ENCODE measurements around the gene WHAMM. TPM values are rescaled to one million over a fixed set of nuclear protein-coding genes. Genes with fewer than 3 reads are reported as not detected.
"Not testable (repeated sequence)": the region's sequence is repeated elsewhere in the genome, so short reads cannot be mapped to it uniquely, and the experiment has no call there.

The WHAMM gene
- total RNA-seq, 1 donor from 2014 or later = 9.3 TPM

GRCh38 chr15:82862886-82863285 is 53.5 kb downstream of the WHAMM start:
- Histone ChIP-seq H3K36me3 (no peaks in the 10 kb centered on the region), H3K4me1 (no peaks in the 10 kb centered on the region), H3K27ac (no peak overlapping the region), H3K4me3 (no peak overlapping the region), H3K9me3 (no peaks in the 10 kb centered on the region), H3K27me3 (no peaks in the 10 kb centered on the region)
- DNase-seq (ENCODE audit: extremely low spot score in 2 of 2) = no peak
- TF ChIP-seq POLR2A (IDR thresholded peaks at IDR 0.05) (no peak), POLR2AphosphoS5 (IDR thresholded peaks at IDR 0.05; ENCODE audit: insufficient read depth in 1 of 2, low read depth in 1 of 2) (no peak)
- TF ChIP-seq, protein P1, sequence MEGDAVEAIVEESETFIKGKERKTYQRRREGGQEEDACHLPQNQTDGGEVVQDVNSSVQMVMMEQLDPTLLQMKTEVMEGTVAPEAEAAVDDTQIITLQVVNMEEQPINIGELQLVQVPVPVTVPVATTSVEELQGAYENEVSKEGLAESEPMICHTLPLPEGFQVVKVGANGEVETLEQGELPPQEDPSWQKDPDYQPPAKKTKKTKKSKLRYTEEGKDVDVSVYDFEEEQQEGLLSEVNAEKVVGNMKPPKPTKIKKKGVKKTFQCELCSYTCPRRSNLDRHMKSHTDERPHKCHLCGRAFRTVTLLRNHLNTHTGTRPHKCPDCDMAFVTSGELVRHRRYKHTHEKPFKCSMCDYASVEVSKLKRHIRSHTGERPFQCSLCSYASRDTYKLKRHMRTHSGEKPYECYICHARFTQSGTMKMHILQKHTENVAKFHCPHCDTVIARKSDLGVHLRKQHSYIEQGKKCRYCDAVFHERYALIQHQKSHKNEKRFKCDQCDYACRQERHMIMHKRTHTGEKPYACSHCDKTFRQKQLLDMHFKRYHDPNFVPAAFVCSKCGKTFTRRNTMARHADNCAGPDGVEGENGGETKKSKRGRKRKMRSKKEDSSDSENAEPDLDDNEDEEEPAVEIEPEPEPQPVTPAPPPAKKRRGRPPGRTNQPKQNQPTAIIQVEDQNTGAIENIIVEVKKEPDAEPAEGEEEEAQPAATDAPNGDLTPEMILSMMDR (IDR thresholded peaks at IDR 0.05) = no peak
- intact Hi-C loops (cut with DNase I) = no loop called here

DNA sequence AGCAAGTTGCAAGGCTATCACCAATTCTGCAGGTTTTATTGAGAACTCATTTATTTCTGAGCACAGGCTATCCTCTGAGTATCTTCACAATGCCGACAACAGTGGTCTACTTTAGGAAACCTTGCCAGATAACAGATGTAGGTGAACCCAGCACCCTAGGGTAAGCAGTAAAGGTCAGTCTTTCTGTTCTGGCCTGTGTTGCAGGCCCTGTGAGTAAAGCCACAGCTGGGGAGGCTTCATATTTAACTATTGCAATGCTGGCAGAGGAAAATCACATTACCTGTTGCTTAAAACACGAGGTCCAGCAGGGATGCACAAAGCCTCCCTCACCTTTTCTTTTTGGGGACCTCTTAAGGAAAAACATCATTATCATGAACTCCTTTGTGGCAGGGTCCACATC is 55.5 kb downstream of the WHAMM start:
- intact Hi-C loops (cut with DNase I) = no loop called here
- DNase-seq (ENCODE audit: extremely low spot score in 2 of 2) = no peak

GRCh38 chr15:82865581-82865980 is 56.2 kb downstream of the WHAMM start:
- H3K4me1 ChIP-seq; H3K9me3 ChIP-seq; DNase-seq (ENCODE audit: extremely low spot score in 2 of 2); H3K27me3 ChIP-seq; intact Hi-C loops (cut with DNase I); H3K4me3 ChIP-seq; H3K36me3 ChIP-seq; H3K27ac ChIP-seq: not testable (repeated sequence)

More for the DNA sequence above, 55.5 kb downstream of the WHAMM start:
- TF ChIP-seq POLR2AphosphoS5 (IDR thresholded peaks at IDR 0.05; ENCODE audit: insufficient read depth in 1 of 2, low read depth in 1 of 2) = no peak
- TF ChIP-seq, protein P1 (IDR thresholded peaks at IDR 0.05) = no peak
- no peak for TF ChIP-seq POLR2A (IDR thresholded peaks at IDR 0.05)
- Histone ChIP-seq H3K27ac (no peak overlapping the region), H3K27me3 (no peaks in the 10 kb centered on the region), H3K9me3 (no peaks in the 10 kb centered on the region), H3K36me3 (no peaks in the 10 kb centered on the region), H3K4me1 (no peaks in the 10 kb centered on the region), H3K4me3 (no peak overlapping the region)

DNA sequence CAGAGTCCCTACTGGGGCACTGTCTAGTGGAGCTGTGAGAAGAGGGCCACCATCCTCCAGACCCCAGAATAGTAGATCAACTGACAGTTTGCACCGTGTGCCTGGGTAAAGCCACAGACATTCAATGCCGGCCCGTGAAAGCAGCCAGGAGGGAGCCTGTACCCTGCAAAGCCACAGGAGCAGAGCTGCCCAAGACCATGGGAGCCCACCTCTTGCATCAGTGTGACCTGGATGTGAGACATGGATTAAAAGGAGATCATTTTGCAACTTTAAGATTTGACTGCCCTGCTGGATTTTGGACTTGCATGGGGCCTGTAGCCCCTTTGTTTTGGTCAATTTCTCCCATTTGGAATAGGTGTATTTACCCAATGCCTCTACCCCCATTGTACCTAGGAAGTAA is 56.6 kb downstream of the WHAMM start:
- H3K9me3 ChIP-seq; H3K27me3 ChIP-seq; H3K27ac ChIP-seq; H3K4me1 ChIP-seq; DNase-seq (ENCODE audit: extremely low spot score in 2 of 2); H3K36me3 ChIP-seq; intact Hi-C loops (cut with DNase I); H3K4me3 ChIP-seq: not testable (repeated sequence)

DNA sequence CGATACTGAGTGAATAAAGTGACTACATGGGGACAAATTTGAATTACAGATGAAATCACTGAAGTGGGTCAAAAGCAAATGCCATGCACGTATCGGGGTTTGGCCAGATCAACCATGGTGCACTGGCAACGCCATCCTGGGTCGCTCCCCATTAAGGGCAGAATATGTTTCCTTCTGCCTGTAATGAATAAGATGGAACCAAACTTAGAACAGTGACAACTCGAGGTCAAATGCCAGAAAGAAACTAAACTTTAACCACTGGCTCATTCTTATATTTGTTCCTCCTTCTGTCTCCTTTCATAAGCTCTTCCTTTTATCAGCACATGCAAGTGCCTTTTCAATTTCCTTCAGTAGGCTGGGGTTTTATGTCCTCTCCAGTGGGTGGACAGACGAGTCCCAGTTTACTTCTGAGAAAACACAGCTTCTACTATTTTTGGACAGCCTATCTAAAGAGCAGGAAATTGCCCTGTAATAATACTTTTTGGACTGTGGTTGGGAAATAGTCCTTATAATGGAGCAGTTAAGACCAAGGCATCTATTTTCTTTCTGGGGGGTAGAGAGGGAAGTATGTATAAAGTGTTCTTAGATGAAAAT is 61.4 kb downstream of the WHAMM start:
- intact Hi-C loops (cut with DNase I) = no loop called here
- TF ChIP-seq, protein P1 (IDR thresholded peaks at IDR 0.05) = no peak

DNA sequence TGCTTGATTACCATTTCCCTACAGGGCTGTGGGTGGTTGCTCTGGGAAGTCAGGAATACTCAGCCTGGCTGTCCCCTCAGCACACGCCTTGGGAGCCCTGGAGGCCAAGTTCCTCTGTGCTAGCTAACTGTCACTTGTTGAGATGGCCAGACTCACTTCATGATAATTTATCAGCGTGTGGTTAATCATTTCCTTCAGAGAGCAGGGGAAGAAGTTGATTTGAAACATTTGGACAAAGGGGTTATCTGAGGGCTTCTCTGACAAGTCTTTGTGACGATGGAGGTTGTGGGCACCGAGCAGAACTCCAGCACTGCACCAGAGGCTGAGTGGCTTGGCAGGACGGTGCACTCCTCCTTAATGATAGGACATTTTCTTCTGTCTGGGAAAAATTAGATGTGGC is 61.9 kb downstream of the WHAMM start:
- Histone ChIP-seq H3K4me3 (no peak overlapping the region), H3K27ac (no peak overlapping the region), H3K36me3 (no peaks in the 10 kb centered on the region), H3K27me3 (no peaks in the 10 kb centered on the region), H3K9me3 (no peaks in the 10 kb centered on the region), H3K4me1 (no peaks in the 10 kb centered on the region)
- intact Hi-C loops (cut with DNase I) = no loop called here
- no peak for DNase-seq (ENCODE audit: extremely low spot score in 2 of 2)
- TF ChIP-seq, protein P1 (IDR thresholded peaks at IDR 0.05) = no peak
- TF ChIP-seq POLR2AphosphoS5 (IDR thresholded peaks at IDR 0.05; ENCODE audit: insufficient read depth in 1 of 2, low read depth in 1 of 2) (no peak), POLR2A (IDR thresholded peaks at IDR 0.05) (no peak)

More for the DNA sequence above, 61.4 kb downstream of the WHAMM start:
- no peaks in the 10 kb centered on the region for H3K4me1 ChIP-seq
- no peaks in the 10 kb centered on the region for H3K9me3 ChIP-seq
- no peaks in the 10 kb centered on the region for H3K36me3 ChIP-seq
- no peak for DNase-seq (ENCODE audit: extremely low spot score in 2 of 2)
- no peak overlapping the region for H3K27ac ChIP-seq
- H3K4me3 ChIP-seq = no peak overlapping the region
- H3K27me3 ChIP-seq = no peaks in the 10 kb centered on the region

Measured in vagina (tissue), 2 donors.